ENCODE results near the gene ZFAND2B.
A peak's percentile ranks its signal among the peaks of the same experiment; 100 is the strongest.
"Not testable (repeated sequence)": the region's sequence is repeated elsewhere in the genome, so short reads cannot be mapped to it uniquely, and the experiment has no call there.

The ZFAND2B gene

GRCh38 chr2:219181531-219181930, 25.1 kb upstream of the ZFAND2B start:
- FAIRE-seq, result no peak
- no peak for DNase-seq (ENCODE audit: insufficient read length, low spot score)
- TF ChIP-seq POLR2A (IDR thresholded peaks at IDR 0.05; ENCODE audit: low read depth, low read length) (no peak), TAF1 (IDR thresholded peaks at IDR 0.05; ENCODE audit: low read depth, low read length) (no peak), SPI1 (IDR thresholded peaks at IDR 0.05; ENCODE audit: low read depth, low read length) (no peak), PAX5 (IDR thresholded peaks at IDR 0.05; ENCODE audit: insufficient read depth, low read length, severe bottlenecking) (no peak), POU2F2 (IDR thresholded peaks at IDR 0.05; ENCODE audit: low read depth, low read length) (no peak), POLR2AphosphoS5 (IDR thresholded peaks at IDR 0.05; ENCODE audit: low read depth, low read length) (no peak)

- TF ChIP-seq POLR2A (IDR thresholded peaks at IDR 0.05; ENCODE audit: low read depth, low read length), result no peak
- TF ChIP-seq POU2F2 (IDR thresholded peaks at IDR 0.05; ENCODE audit: low read depth, low read length), result no peak
- TF ChIP-seq POLR2AphosphoS5 (IDR thresholded peaks at IDR 0.05; ENCODE audit: low read depth, low read length), result no peak
- TF ChIP-seq PAX5 (IDR thresholded peaks at IDR 0.05; ENCODE audit: insufficient read depth, low read length, severe bottlenecking), result no peak
- TF ChIP-seq TAF1 (IDR thresholded peaks at IDR 0.05; ENCODE audit: low read depth, low read length), result no peak
- no peak for TF ChIP-seq SPI1 (IDR thresholded peaks at IDR 0.05; ENCODE audit: low read depth, low read length)
- FAIRE-seq, result no peak
- no peak for DNase-seq (ENCODE audit: insufficient read length, low spot score)
Observed at GRCh38 chr2:219182331-219183150, 24.0 kb upstream of the ZFAND2B start.

- FAIRE-seq (no peak), DNase-seq (ENCODE audit: insufficient read length, low spot score) (no peak)
- no peak for TF ChIP-seq POLR2AphosphoS5 (IDR thresholded peaks at IDR 0.05; ENCODE audit: low read depth, low read length)
- TF ChIP-seq PAX5 (IDR thresholded peaks at IDR 0.05; ENCODE audit: insufficient read depth, low read length, severe bottlenecking), result no peak
- no peak for TF ChIP-seq POLR2A (IDR thresholded peaks at IDR 0.05; ENCODE audit: low read depth, low read length)
- no peak for TF ChIP-seq SPI1 (IDR thresholded peaks at IDR 0.05; ENCODE audit: low read depth, low read length)
- TF ChIP-seq POU2F2 (IDR thresholded peaks at IDR 0.05; ENCODE audit: low read depth, low read length), result no peak
Observed at GRCh38 chr2:219183151-219183772, 23.3 kb upstream of the ZFAND2B start.

GRCh38 chr2:219184121-219184520, 22.5 kb upstream of the ZFAND2B start:
- FAIRE-seq, result no peak
- no peak for TF ChIP-seq POU2F2 (IDR thresholded peaks at IDR 0.05; ENCODE audit: low read depth, low read length)
- no peak for TF ChIP-seq SPI1 (IDR thresholded peaks at IDR 0.05; ENCODE audit: low read depth, low read length)
- TF ChIP-seq POLR2A (IDR thresholded peaks at IDR 0.05; ENCODE audit: low read depth, low read length), result no peak
- no peak for TF ChIP-seq TAF1 (IDR thresholded peaks at IDR 0.05; ENCODE audit: low read depth, low read length)
- TF ChIP-seq PAX5 (IDR thresholded peaks at IDR 0.05; ENCODE audit: insufficient read depth, low read length, severe bottlenecking), result no peak
- no peak for TF ChIP-seq POLR2AphosphoS5 (IDR thresholded peaks at IDR 0.05; ENCODE audit: low read depth, low read length)
- no peak for DNase-seq (ENCODE audit: insufficient read length, low spot score)

- FAIRE-seq, result peak; percentile 59
Observed at GRCh38 chr2:219186754-219187456, 19.7 kb upstream of the ZFAND2B start.

GRCh38 chr2:219197388-219197787, 9.2 kb upstream of the ZFAND2B start:
- no peak for FAIRE-seq
- DNase-seq (ENCODE audit: insufficient read length, low spot score), result no peak
- TF ChIP-seq PAX5 (IDR thresholded peaks at IDR 0.05; ENCODE audit: insufficient read depth, low read length, severe bottlenecking), result no peak
- TF ChIP-seq TAF1 (IDR thresholded peaks at IDR 0.05; ENCODE audit: low read depth, low read length), result no peak
- no peak for TF ChIP-seq POLR2AphosphoS5 (IDR thresholded peaks at IDR 0.05; ENCODE audit: low read depth, low read length)
- no peak for TF ChIP-seq POLR2A (IDR thresholded peaks at IDR 0.05; ENCODE audit: low read depth, low read length)
- no peak for TF ChIP-seq SPI1 (IDR thresholded peaks at IDR 0.05; ENCODE audit: low read depth, low read length)
- TF ChIP-seq POU2F2 (IDR thresholded peaks at IDR 0.05; ENCODE audit: low read depth, low read length), result no peak

More at GRCh38 chr2:219186754-219187456, 19.7 kb upstream of the ZFAND2B start:
- no peak for DNase-seq (ENCODE audit: insufficient read length, low spot score)
- TF ChIP-seq TAF1 (IDR thresholded peaks at IDR 0.05; ENCODE audit: low read depth, low read length) (no peak), PAX5 (IDR thresholded peaks at IDR 0.05; ENCODE audit: insufficient read depth, low read length, severe bottlenecking) (no peak), POU2F2 (IDR thresholded peaks at IDR 0.05; ENCODE audit: low read depth, low read length) (no peak), SPI1 (IDR thresholded peaks at IDR 0.05; ENCODE audit: low read depth, low read length) (peak; percentile 75)

GRCh38 chr2:219198974-219199373, 7.6 kb upstream of the ZFAND2B start:
- TF ChIP-seq SPI1 (IDR thresholded peaks at IDR 0.05; ENCODE audit: low read depth, low read length) (no peak), POU2F2 (IDR thresholded peaks at IDR 0.05; ENCODE audit: low read depth, low read length) (no peak), POLR2A (IDR thresholded peaks at IDR 0.05; ENCODE audit: low read depth, low read length) (no peak), TAF1 (IDR thresholded peaks at IDR 0.05; ENCODE audit: low read depth, low read length) (no peak), PAX5 (IDR thresholded peaks at IDR 0.05; ENCODE audit: insufficient read depth, low read length, severe bottlenecking) (no peak), POLR2AphosphoS5 (IDR thresholded peaks at IDR 0.05; ENCODE audit: low read depth, low read length) (no peak)
- FAIRE-seq, result no peak

GRCh38 chr2:219199470-219200211, 6.9 kb upstream of the ZFAND2B start:
- no peak for TF ChIP-seq POU2F2 (IDR thresholded peaks at IDR 0.05; ENCODE audit: low read depth, low read length)
- no peak for TF ChIP-seq TAF1 (IDR thresholded peaks at IDR 0.05; ENCODE audit: low read depth, low read length)
- no peak for TF ChIP-seq POLR2A (IDR thresholded peaks at IDR 0.05; ENCODE audit: low read depth, low read length)
- no peak for TF ChIP-seq PAX5 (IDR thresholded peaks at IDR 0.05; ENCODE audit: insufficient read depth, low read length, severe bottlenecking)
- no peak for TF ChIP-seq SPI1 (IDR thresholded peaks at IDR 0.05; ENCODE audit: low read depth, low read length)
- TF ChIP-seq POLR2AphosphoS5 (IDR thresholded peaks at IDR 0.05; ENCODE audit: low read depth, low read length), result no peak
- DNase-seq (ENCODE audit: insufficient read length, low spot score), result no peak
- no peak for FAIRE-seq

More at GRCh38 chr2:219198974-219199373, 7.6 kb upstream of the ZFAND2B start:
- no peak for DNase-seq (ENCODE audit: insufficient read length, low spot score)

GRCh38 chr2:219200502-219201326, 5.9 kb upstream of the ZFAND2B start:
- FAIRE-seq; DNase-seq (ENCODE audit: insufficient read length, low spot score): not testable (repeated sequence)

- DNase-seq (ENCODE audit: insufficient read length, low spot score); FAIRE-seq: not testable (repeated sequence)
Observed at GRCh38 chr2:219201331-219201730, 5.3 kb upstream of the ZFAND2B start.
